Activated CD4-positive, alpha-beta T cell treated with anti-CD3 and anti-CD28 coated beads, Interleukin-2, amount 50 U/mL, for 1 hour (primary cell): ENCODE data around the gene PSIP1.
"Not testable (repeated sequence)": the region's sequence is repeated elsewhere in the genome, so short reads cannot be mapped to it uniquely, and the experiment has no call there.

ENCODE experiments used
- DNase-seq: peaks from one replicate; pipeline ENCODE4 v3.0.0-alpha.2; 2020

Gene PSIP1

GRCh38 chr9:15430920-15431844 lies 79.6 kb downstream of the PSIP1 start:
- DNase-seq = no peak

- DNase-seq = not testable (repeated sequence)
Observed at GRCh38 chr9:15427702-15428101, 83.1 kb downstream of the PSIP1 start.

GRCh38 chr9:15426019-15426418 lies 84.8 kb downstream of the PSIP1 start:
- no peak for DNase-seq

GRCh38 chr9:15423231-15423985 lies 87.4 kb downstream of the PSIP1 start:
- no peak for DNase-seq

- peak; percentile 90 for DNase-seq
Observed at GRCh38 chr9:15422372-15423230, 88.2 kb downstream of the PSIP1 start, which contains the start of gene SNAPC3. Gene SNAPC3 (plus strand): TSS chr9:15422876. CDS start chr9:15422880, 4 bp downstream.

GRCh38 chr9:15421990-15422371 lies 88.8 kb downstream of the PSIP1 start:
- DNase-seq = no peak

- DNase-seq = no peak
Observed at GRCh38 chr9:15421532-15421931, 89.2 kb downstream of the PSIP1 start.

GRCh38 chr9:15420796-15421195 lies 90.0 kb downstream of the PSIP1 start:
- DNase-seq = no peak

GRCh38 chr9:15417626-15418025 lies 93.1 kb downstream of the PSIP1 start:
- no peak for DNase-seq

GRCh38 chr9:15416880-15417279 lies 93.9 kb downstream of the PSIP1 start:
- DNase-seq = peak; percentile 30
